HUES48 (cell line): ENCODE results near the gene ZNF106.

Source experiments
- H3K27ac ChIP-seq: one replicate; pipeline ENCODE4 v1.7.0; 2013; ENCODE audit warnings: low read depth, low read length, inconsistent platforms
- H3K27me3 ChIP-seq: 2 replicates; pipeline ENCODE4 v1.6.1; 2013; ENCODE audit warnings: mild to moderate bottlenecking, low read length; ENCODE audit not compliant: control insufficient read depth, insufficient read depth
- H3K36me3 ChIP-seq: 2 replicates; pipeline ENCODE4 v1.6.1; 2013; ENCODE audit warnings: low read length; ENCODE audit not compliant: control insufficient read depth, insufficient read depth
- H3K4me1 ChIP-seq: 2 replicates; pipeline ENCODE4 v1.6.1; 2013; ENCODE audit warnings: mild to moderate bottlenecking, low read length; ENCODE audit not compliant: control insufficient read depth, insufficient read depth
- H3K4me3 ChIP-seq: 2 replicates; pipeline ENCODE4 v1.5.1; 2013; ENCODE audit warnings: mild to moderate bottlenecking, low read depth, low read length
- H3K9ac ChIP-seq: 2 replicates; pipeline ENCODE4 v1.6.1; 2013; ENCODE audit warnings: mild to moderate bottlenecking, low read depth, low read length, moderate library complexity
- H3K9me3 ChIP-seq: 2 replicates; pipeline ENCODE4 v1.6.1; 2013; ENCODE audit warnings: low read length; ENCODE audit not compliant: control insufficient read depth, insufficient read depth

ZNF106 gene

GRCh38 chr15:42499858-42500609 lies 9.1 kb upstream of the ZNF106 start:
- H3K4me1 ChIP-seq, result peaks cover 9% of the 10 kb centered on the region; the same call in 1 of the 2 replicates
- H3K4me3 ChIP-seq, result no peak overlapping the region
- H3K9ac ChIP-seq, result no peak overlapping the region
- peak overlapping the region; percentile 21 for H3K27ac ChIP-seq
- no peaks in the 10 kb centered on the region for H3K27me3 ChIP-seq
- H3K9me3 ChIP-seq, result no peaks in the 10 kb centered on the region
- 0 out of 2 replicates have a peak, but pooled peaks cover 4% of the 10 kb centered on the region for H3K36me3 ChIP-seq

GRCh38 chr15:42498212-42499068 lies 7.5 kb upstream of the ZNF106 start:
- H3K36me3 ChIP-seq, result 0 out of 2 replicates have a peak, but pooled peaks cover 4% of the 10 kb centered on the region
- no peaks in the 10 kb centered on the region for H3K9me3 ChIP-seq
- H3K27me3 ChIP-seq, result no peaks in the 10 kb centered on the region
- no peak overlapping the region for H3K4me3 ChIP-seq
- peaks cover 12% of the 10 kb centered on the region; the same call in 1 of the 2 replicates for H3K4me1 ChIP-seq
- no peak overlapping the region for H3K27ac ChIP-seq
- no peak overlapping the region for H3K9ac ChIP-seq

- Histone ChIP-seq H3K27ac (peak within 1 kb of the TSS; percentile 73), H3K4me3 (peak within 1 kb of the TSS; percentile 83), H3K9me3 (no peaks in the 10 kb centered on the region), H3K9ac (peak within 1 kb of the TSS; percentile 71), H3K27me3 (no peaks in the 10 kb centered on the region), H3K4me1 (peaks cover 17% of the 10 kb centered on the region; the same call in 1 of the 2 replicates), H3K36me3 (0 out of 2 replicates have a peak, but pooled peaks cover 4% of the 10 kb centered on the region)
Measured at GRCh38 chr15:42495361-42496212, 4.6 kb upstream of the ZNF106 start, which contains the start of gene SNAP23. Gene SNAP23 (plus strand): TSS chr15:42495634. CDS start chr15:42511847, 16,213 bp downstream.

GRCh38 chr15:42494998-42495360 lies 4.0 kb upstream of the ZNF106 start:
- Histone ChIP-seq H3K9me3 (no peaks in the 10 kb centered on the region), H3K9ac (peak overlapping the region; percentile 47; the same call in 1 of the 2 replicates), H3K4me1 (peaks cover 17% of the 10 kb centered on the region; the same call in 1 of the 2 replicates), H3K27ac (peak overlapping the region; percentile 73), H3K36me3 (0 out of 2 replicates have a peak, but pooled peaks cover 4% of the 10 kb centered on the region), H3K27me3 (no peaks in the 10 kb centered on the region), H3K4me3 (peak overlapping the region; percentile 83)

DNA sequence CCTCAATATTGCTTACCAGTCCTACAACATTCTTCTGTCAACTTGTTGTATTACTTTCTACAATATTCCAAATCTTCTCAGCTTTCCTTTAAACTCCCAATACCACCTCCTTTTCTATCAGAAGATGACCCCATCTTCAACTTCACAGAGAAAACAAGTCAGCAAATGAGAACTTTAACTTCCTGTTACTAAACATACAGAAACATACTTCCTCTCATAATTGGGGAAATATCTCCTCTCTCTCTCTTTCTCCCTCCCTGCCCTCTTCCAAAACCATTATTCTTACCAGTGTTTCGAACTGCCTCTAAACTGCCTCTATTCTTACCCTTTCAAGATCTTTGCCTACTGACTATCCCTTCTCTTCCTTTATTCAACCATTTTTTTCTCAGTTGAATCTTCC lies 2.7 kb upstream of the ZNF106 start:
- no peaks in the 10 kb centered on the region for H3K27me3 ChIP-seq
- H3K9ac ChIP-seq, result no peak overlapping the region
- H3K4me3 ChIP-seq, result no peak overlapping the region
- H3K4me1 ChIP-seq, result peaks cover 10% of the 10 kb centered on the region; the same call in 1 of the 2 replicates
- no peak overlapping the region for H3K27ac ChIP-seq
- 0 out of 2 replicates have a peak, but pooled peaks cover 1% of the 10 kb centered on the region for H3K36me3 ChIP-seq
- no peaks in the 10 kb centered on the region for H3K9me3 ChIP-seq

GRCh38 chr15:42491539-42492225 lies 741 bp upstream of the ZNF106 start:
- no peaks in the 10 kb centered on the region for H3K36me3 ChIP-seq
- peak overlapping the region; percentile 88 for H3K27ac ChIP-seq
- H3K4me3 ChIP-seq, result peak overlapping the region; percentile 94
- H3K9ac ChIP-seq, result peak overlapping the region; percentile 88
- peaks cover 10% of the 10 kb centered on the region; the same call in 1 of the 2 replicates for H3K4me1 ChIP-seq
- H3K27me3 ChIP-seq, result no peaks in the 10 kb centered on the region
- H3K9me3 ChIP-seq, result no peaks in the 10 kb centered on the region

GRCh38 chr15:42490291-42490670 lies 660 bp downstream of the ZNF106 start:
- no peaks in the 10 kb centered on the region for H3K27me3 ChIP-seq
- H3K27ac ChIP-seq, result peak overlapping the region; percentile 88
- peak overlapping the region; percentile 94 for H3K4me3 ChIP-seq
- H3K9ac ChIP-seq, result peak overlapping the region; percentile 78
- no peaks in the 10 kb centered on the region for H3K9me3 ChIP-seq
- peaks cover 2% of the 10 kb centered on the region; the same call in 1 of the 2 replicates for H3K36me3 ChIP-seq
- peaks cover 10% of the 10 kb centered on the region; the same call in 1 of the 2 replicates for H3K4me1 ChIP-seq

DNA sequence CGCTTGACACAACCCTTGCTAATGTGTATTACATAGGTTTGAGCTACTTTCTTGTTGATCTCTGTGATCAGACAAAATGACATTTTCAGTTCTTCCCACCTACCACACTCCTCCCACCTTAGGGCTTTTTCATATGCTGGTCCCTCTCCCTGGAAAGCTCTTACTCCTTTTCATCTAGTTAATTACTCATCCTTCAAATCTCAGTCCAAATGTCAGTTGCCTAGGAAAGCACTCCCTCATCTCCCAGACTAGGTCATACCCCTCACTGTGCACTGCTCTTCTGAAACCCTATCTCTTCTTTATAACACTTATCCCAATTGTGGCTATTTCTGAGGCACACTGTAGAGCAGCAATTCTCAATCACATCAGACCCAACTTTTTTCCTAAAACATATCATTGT lies 7.3 kb downstream of the ZNF106 start:
- no peaks in the 10 kb centered on the region for H3K9me3 ChIP-seq
- no peak overlapping the region for H3K9ac ChIP-seq
- no peaks in the 10 kb centered on the region for H3K4me1 ChIP-seq
- H3K27ac ChIP-seq, result no peak overlapping the region
- no peak overlapping the region for H3K4me3 ChIP-seq
- peaks cover 3% of the 10 kb centered on the region; the same call in 1 of the 2 replicates for H3K36me3 ChIP-seq
- H3K27me3 ChIP-seq, result no peaks in the 10 kb centered on the region

- no peak overlapping the region for H3K27ac ChIP-seq
- no peaks in the 10 kb centered on the region for H3K27me3 ChIP-seq
- H3K9ac ChIP-seq, result no peak overlapping the region
- H3K36me3 ChIP-seq, result peaks cover 3% of the 10 kb centered on the region; the same call in 1 of the 2 replicates
- H3K4me3 ChIP-seq, result no peak overlapping the region
- H3K4me1 ChIP-seq, result no peaks in the 10 kb centered on the region
- no peaks in the 10 kb centered on the region for H3K9me3 ChIP-seq
Measured at GRCh38 chr15:42482701-42483100, 8.2 kb downstream of the ZNF106 start.

- H3K36me3 ChIP-seq, result no peaks in the 10 kb centered on the region
- H3K9ac ChIP-seq, result no peak overlapping the region
- no peaks in the 10 kb centered on the region for H3K4me1 ChIP-seq
- no peak overlapping the region for H3K27ac ChIP-seq
- H3K4me3 ChIP-seq, result no peak overlapping the region
- H3K27me3 ChIP-seq, result no peaks in the 10 kb centered on the region
- H3K9me3 ChIP-seq, result no peaks in the 10 kb centered on the region
Measured at GRCh38 chr15:42474827-42475226, 16.1 kb downstream of the ZNF106 start.
